GM21390 (cell line): ENCODE results near the gene DIS3L.
"Not testable (repeated sequence)": the region's sequence is repeated elsewhere in the genome, so short reads cannot be mapped to it uniquely, and the experiment has no call there.

Experiments used
- ATAC-seq: cut with Tn5 transposase; IDR thresholded peaks from one replicate; pipeline ENCODE4 v1.9.1; 2021; ENCODE audit not compliant: unreplicated experiment

DIS3L gene

GRCh38 chr15:66276546-66276945 lies 16.8 kb upstream of the DIS3L start:
- ATAC-seq: no peak

GRCh38 chr15:66278056-66278455 lies 15.3 kb upstream of the DIS3L start:
- no peak for ATAC-seq

GRCh38 chr15:66278671-66279070 lies 14.7 kb upstream of the DIS3L start:
- no peak for ATAC-seq

- no peak for ATAC-seq
Measured at GRCh38 chr15:66284271-66284670, 9.1 kb upstream of the DIS3L start.

- ATAC-seq: no peak
Measured at GRCh38 chr15:66285533-66286280, 7.7 kb upstream of the DIS3L start.

GRCh38 chr15:66287461-66288057 lies 5.8 kb upstream of the DIS3L start:
- no peak for ATAC-seq

- no peak for ATAC-seq
Measured at GRCh38 chr15:66288093-66288492, 5.3 kb upstream of the DIS3L start.

GRCh38 chr15:66288551-66289185 lies 4.7 kb upstream of the DIS3L start:
- ATAC-seq: no peak

GRCh38 chr15:66290007-66290406 lies 3.4 kb upstream of the DIS3L start:
- ATAC-seq: no peak

GRCh38 chr15:66290518-66290917 lies 2.9 kb upstream of the DIS3L start:
- ATAC-seq: no peak

GRCh38 chr15:66291816-66292570 lies 1.4 kb upstream of the DIS3L start:
- ATAC-seq: no peak

GRCh38 chr15:66292571-66293418 lies 573 bp upstream of the DIS3L start:
- ATAC-seq: no peak

GRCh38 chr15:66294157-66294931 lies 976 bp downstream of the DIS3L start:
- ATAC-seq: peak; percentile 6

- ATAC-seq: no peak
Measured at GRCh38 chr15:66294932-66295235, 1.5 kb downstream of the DIS3L start.

- no peak for ATAC-seq
Measured at GRCh38 chr15:66296186-66296585, 2.8 kb downstream of the DIS3L start.

- ATAC-seq: no peak
Measured at GRCh38 chr15:66298803-66299251, 5.5 kb downstream of the DIS3L start.

- no peak for ATAC-seq
Measured at GRCh38 chr15:66302489-66303278, 9.3 kb downstream of the DIS3L start.

- not testable (repeated sequence) for ATAC-seq
Measured at GRCh38 chr15:66304425-66304824, 11.1 kb downstream of the DIS3L start.

- no peak for ATAC-seq
Measured at GRCh38 chr15:66306381-66306780, 13.0 kb downstream of the DIS3L start.
